Measurements from ENCODE around the gene TMEM178A.

DNA sequence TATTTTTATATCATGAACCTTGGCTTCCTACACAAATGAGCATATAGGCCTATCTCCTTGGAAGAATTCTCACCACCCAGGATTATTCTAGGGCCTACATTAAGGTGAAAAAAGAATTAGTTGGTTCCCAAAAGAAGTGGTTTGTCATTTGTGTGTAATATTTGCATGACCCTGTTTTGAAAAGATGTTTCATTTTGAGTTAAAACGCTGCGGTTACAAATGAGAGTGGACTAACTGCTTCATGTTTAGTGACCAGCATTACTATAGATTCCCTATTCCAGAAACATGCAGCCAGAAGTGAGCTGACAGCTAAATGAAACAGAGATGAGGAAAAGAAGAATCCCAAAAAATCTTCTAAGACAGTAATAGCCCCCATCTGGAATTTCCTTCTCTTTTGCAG is 44.1 kb upstream of the TMEM178A start:
- TF ChIP-seq POLR2A (IDR thresholded peaks at IDR 0.05; ENCODE audit: low read depth, low read length) (no peak), CTCF (conservative IDR thresholded peaks at IDR 0.05; ENCODE audit: low read depth, low read length) (no peak), USF2 (IDR thresholded peaks at IDR 0.05; ENCODE audit: low read depth, low read length) (no peak), CEBPB (IDR thresholded peaks at IDR 0.05; ENCODE audit: low read depth, low read length) (no peak), MXI1 (IDR thresholded peaks at IDR 0.05; ENCODE audit: borderline replicate concordance, low read depth, low read length) (no peak), SMC3 (IDR thresholded peaks at IDR 0.05; ENCODE audit: low read depth, low read length) (no peak)
- TF ChIP-seq, protein P1, sequence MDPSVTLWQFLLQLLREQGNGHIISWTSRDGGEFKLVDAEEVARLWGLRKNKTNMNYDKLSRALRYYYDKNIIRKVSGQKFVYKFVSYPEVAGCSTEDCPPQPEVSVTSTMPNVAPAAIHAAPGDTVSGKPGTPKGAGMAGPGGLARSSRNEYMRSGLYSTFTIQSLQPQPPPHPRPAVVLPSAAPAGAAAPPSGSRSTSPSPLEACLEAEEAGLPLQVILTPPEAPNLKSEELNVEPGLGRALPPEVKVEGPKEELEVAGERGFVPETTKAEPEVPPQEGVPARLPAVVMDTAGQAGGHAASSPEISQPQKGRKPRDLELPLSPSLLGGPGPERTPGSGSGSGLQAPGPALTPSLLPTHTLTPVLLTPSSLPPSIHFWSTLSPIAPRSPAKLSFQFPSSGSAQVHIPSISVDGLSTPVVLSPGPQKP (IDR thresholded peaks at IDR 0.05; ENCODE audit: borderline replicate concordance, low read depth, low read length) = no peak

Data from IMR-90 (cell line).